ENCODE results near the gene ZFYVE28.

DNA sequence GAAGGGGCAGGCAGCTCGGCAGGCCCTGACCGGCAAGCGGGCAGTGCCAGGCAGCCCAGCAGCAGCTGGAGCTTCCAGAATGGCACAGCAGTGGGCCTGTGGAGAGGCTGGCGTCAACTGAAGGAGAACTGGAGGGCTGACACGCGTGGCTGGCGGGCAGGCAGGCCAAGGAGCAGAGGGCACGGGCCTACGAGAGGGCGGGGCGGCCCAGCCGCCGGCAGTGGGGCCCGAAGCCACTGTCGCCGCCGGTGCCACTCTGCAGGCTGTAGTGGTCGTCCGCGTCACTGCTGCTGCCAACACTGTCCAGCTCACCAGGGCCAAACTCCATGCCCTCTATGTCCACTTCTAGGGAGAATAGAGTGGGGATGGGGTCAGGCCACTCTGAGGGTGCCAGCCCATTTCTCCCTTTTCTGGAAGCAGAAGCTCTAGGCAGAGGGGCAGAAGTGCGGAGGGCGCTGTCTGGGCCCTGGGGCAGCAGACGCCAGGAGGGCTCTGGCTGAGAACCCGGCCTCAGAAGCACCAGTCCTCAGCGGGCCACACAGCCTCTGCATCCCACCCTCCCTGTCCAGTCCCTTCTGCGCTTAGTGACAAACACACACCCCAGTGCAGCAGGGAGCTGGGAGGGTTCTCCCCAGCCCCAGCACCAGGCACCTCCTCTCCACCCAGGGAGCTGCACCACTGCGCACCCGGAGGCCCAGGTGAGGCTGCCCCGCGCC lies 167.9 kb downstream of the ZFYVE28 start:
- TF ChIP-seq, protein P1, sequence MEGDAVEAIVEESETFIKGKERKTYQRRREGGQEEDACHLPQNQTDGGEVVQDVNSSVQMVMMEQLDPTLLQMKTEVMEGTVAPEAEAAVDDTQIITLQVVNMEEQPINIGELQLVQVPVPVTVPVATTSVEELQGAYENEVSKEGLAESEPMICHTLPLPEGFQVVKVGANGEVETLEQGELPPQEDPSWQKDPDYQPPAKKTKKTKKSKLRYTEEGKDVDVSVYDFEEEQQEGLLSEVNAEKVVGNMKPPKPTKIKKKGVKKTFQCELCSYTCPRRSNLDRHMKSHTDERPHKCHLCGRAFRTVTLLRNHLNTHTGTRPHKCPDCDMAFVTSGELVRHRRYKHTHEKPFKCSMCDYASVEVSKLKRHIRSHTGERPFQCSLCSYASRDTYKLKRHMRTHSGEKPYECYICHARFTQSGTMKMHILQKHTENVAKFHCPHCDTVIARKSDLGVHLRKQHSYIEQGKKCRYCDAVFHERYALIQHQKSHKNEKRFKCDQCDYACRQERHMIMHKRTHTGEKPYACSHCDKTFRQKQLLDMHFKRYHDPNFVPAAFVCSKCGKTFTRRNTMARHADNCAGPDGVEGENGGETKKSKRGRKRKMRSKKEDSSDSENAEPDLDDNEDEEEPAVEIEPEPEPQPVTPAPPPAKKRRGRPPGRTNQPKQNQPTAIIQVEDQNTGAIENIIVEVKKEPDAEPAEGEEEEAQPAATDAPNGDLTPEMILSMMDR (IDR thresholded peaks at IDR 0.05 in 2 of 3, conservative IDR thresholded peaks at IDR 0.05 in 1 of 3; ENCODE audit: borderline replicate concordance in 1 of 3, insufficient read depth in 1 of 3, low read depth in 2 of 3, low read length in 2 of 3), result no peak
- no peak for TF ChIP-seq TCF7L2 (IDR thresholded peaks at IDR 0.05; ENCODE audit: borderline replicate concordance, extremely low read depth, insufficient read depth, insufficient read length)
- TF ChIP-seq EZH2phosphoT487 (IDR thresholded peaks at IDR 0.05; ENCODE audit: borderline replicate concordance), result no peak
- TF ChIP-seq POLR2AphosphoS5 (IDR thresholded peaks at IDR 0.05; ENCODE audit: low read depth, low read length), result no peak
- TF ChIP-seq RAD21 (IDR thresholded peaks at IDR 0.05; ENCODE audit: low read depth), result no peak
- TF ChIP-seq CBX3 (IDR thresholded peaks at IDR 0.05; ENCODE audit: low read depth), result no peak
- no peak for TF ChIP-seq CEBPB (IDR thresholded peaks at IDR 0.05; ENCODE audit: low read depth)
- no peak for TF ChIP-seq POLR2A (IDR thresholded peaks at IDR 0.05; ENCODE audit: borderline replicate concordance, extremely low read depth, insufficient read depth, insufficient read length)
- TF ChIP-seq ZNF274 (IDR thresholded peaks at IDR 0.05; ENCODE audit: low read depth, low read length), result no peak
- no peak for TF ChIP-seq EZH2 (IDR thresholded peaks at IDR 0.05)
- TF ChIP-seq, protein P2, sequence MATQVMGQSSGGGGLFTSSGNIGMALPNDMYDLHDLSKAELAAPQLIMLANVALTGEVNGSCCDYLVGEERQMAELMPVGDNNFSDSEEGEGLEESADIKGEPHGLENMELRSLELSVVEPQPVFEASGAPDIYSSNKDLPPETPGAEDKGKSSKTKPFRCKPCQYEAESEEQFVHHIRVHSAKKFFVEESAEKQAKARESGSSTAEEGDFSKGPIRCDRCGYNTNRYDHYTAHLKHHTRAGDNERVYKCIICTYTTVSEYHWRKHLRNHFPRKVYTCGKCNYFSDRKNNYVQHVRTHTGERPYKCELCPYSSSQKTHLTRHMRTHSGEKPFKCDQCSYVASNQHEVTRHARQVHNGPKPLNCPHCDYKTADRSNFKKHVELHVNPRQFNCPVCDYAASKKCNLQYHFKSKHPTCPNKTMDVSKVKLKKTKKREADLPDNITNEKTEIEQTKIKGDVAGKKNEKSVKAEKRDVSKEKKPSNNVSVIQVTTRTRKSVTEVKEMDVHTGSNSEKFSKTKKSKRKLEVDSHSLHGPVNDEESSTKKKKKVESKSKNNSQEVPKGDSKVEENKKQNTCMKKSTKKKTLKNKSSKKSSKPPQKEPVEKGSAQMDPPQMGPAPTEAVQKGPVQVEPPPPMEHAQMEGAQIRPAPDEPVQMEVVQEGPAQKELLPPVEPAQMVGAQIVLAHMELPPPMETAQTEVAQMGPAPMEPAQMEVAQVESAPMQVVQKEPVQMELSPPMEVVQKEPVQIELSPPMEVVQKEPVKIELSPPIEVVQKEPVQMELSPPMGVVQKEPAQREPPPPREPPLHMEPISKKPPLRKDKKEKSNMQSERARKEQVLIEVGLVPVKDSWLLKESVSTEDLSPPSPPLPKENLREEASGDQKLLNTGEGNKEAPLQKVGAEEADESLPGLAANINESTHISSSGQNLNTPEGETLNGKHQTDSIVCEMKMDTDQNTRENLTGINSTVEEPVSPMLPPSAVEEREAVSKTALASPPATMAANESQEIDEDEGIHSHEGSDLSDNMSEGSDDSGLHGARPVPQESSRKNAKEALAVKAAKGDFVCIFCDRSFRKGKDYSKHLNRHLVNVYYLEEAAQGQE (IDR thresholded peaks at IDR 0.05; ENCODE audit: low read depth), result no peak
- TF ChIP-seq FOSL1 (IDR thresholded peaks at IDR 0.05; ENCODE audit: low read depth), result no peak
- TF ChIP-seq JUND (IDR thresholded peaks at IDR 0.05), result no peak
- no peak for TF ChIP-seq YY1 (IDR thresholded peaks at IDR 0.05; ENCODE audit: extremely low read depth, insufficient replicate concordance, low read depth, low read length)

All from HCT116 (cell line).